ENCODE measurements around the gene ZNF593.

GRCh38 chr1:26188477-26188876 lies 18.8 kb downstream of the ZNF593 start:
- TF ChIP-seq FOXM1 (IDR thresholded peaks at IDR 0.05; ENCODE audit: borderline replicate concordance, low read depth) (no peak), EP300 (IDR thresholded peaks at IDR 0.05; ENCODE audit: borderline replicate concordance) (no peak), CEBPB (IDR thresholded peaks at IDR 0.05) (no peak), CREB1 (IDR thresholded peaks at IDR 0.05; ENCODE audit: low read depth) (no peak), YY1 (IDR thresholded peaks at IDR 0.05; ENCODE audit: low read depth) (no peak), TAF1 (IDR thresholded peaks at IDR 0.05; ENCODE audit: low read depth) (no peak), USF1 (IDR thresholded peaks at IDR 0.05) (no peak), MAX (IDR thresholded peaks at IDR 0.05) (no peak), RAD21 (IDR thresholded peaks at IDR 0.05; ENCODE audit: low read depth) (no peak)
